Keratinocyte (primary cell): ENCODE results near the gene NRSN2. TPM values are rescaled to one million over a fixed set of nuclear protein-coding genes. Genes with fewer than 3 reads are reported as not detected.
"Not testable (repeated sequence)": the region's sequence is repeated elsewhere in the genome, so short reads cannot be mapped to it uniquely, and the experiment has no call there.

Experiments used
- DNase-seq: peaks from one replicate; pipeline ENCODE4 v3.0.0-alpha.2; 2011; ENCODE audit warnings: low read depth, missing footprints, low spot score
- FAIRE-seq: peaks from 2 replicates; lab custom pipeline; 2011; peaks lifted over from hg19 to GRCh38; lab: Jason Lieb, UNC
- H2AFZ ChIP-seq: 2 replicates; pipeline ENCODE4 v1.6.0; 2012; ENCODE audit warnings: low read length, control low read depth, inconsistent platforms; ENCODE audit not compliant: control insufficient read depth
- H3K27ac ChIP-seq: 2 replicates; pipeline ENCODE4 v1.5.1; 2011; ENCODE audit warnings: low read length; ENCODE audit not compliant: control insufficient read depth, insufficient read depth
- H3K27me3 ChIP-seq: 3 replicates; pipeline ENCODE4 v1.6.0; 2011; ENCODE audit warnings: low read length; ENCODE audit not compliant: control insufficient read depth, insufficient read depth; ENCODE audit errors: extremely low read depth
- H3K36me3 ChIP-seq, 2 experiments: 2 replicates in 1 of 2; 3 replicates in 1 of 2; pipeline ENCODE4 v1.5.1; 2011; ENCODE audit warnings: low read length in 2 of 2, mild to moderate bottlenecking in 1 of 2; ENCODE audit not compliant: control insufficient read depth in 2 of 2, insufficient read depth in 2 of 2; ENCODE audit errors: extremely low read depth in 1 of 2
- H3K4me1 ChIP-seq: 3 replicates; pipeline ENCODE4 v1.5.1; 2011; ENCODE audit warnings: low read length; ENCODE audit not compliant: control insufficient read depth, insufficient read depth; ENCODE audit errors: extremely low read depth
- H3K4me2 ChIP-seq: 3 replicates; pipeline ENCODE4 v1.6.0; 2011; ENCODE audit warnings: low read depth, low read length; ENCODE audit not compliant: control insufficient read depth, insufficient read depth; ENCODE audit errors: extremely low read depth
- H3K4me3 ChIP-seq, 3 experiments: fragments of 200-600 bp in 1 of 3; sonication (generic) in 1 of 3; 2 replicates in 2 of 3; 3 replicates in 1 of 3; pipeline ENCODE4 v1.5.1; 2011 to 2016; ENCODE audit warnings: low read length in 3 of 3, mild to moderate bottlenecking in 3 of 3, control low read depth in 2 of 3, inconsistent platforms in 1 of 3, low read depth in 1 of 3, mixed read lengths in 1 of 3, mixed run types in 1 of 3, moderate library complexity in 1 of 3; ENCODE audit not compliant: control insufficient read depth in 2 of 3, insufficient read depth in 2 of 3; ENCODE audit errors: extremely low read depth in 1 of 3
- H3K79me2 ChIP-seq: 2 replicates; pipeline ENCODE4 v1.6.0; 2012; ENCODE audit warnings: low read length; ENCODE audit not compliant: control insufficient read depth, insufficient read depth
- H3K9ac ChIP-seq: 3 replicates; pipeline ENCODE4 v1.6.0; 2011; ENCODE audit warnings: low read length; ENCODE audit not compliant: control insufficient read depth, insufficient read depth; ENCODE audit errors: extremely low read depth
- H3K9me1 ChIP-seq: 3 replicates; pipeline ENCODE4 v1.6.0; 2011; ENCODE audit warnings: low read length; ENCODE audit not compliant: control insufficient read depth, insufficient read depth; ENCODE audit errors: extremely low read depth
- H3K9me3 ChIP-seq: 2 replicates; pipeline ENCODE4 v1.5.1; 2012; ENCODE audit warnings: low read depth, low read length; ENCODE audit not compliant: control insufficient read depth
- H4K20me1 ChIP-seq: 3 replicates; pipeline ENCODE4 v1.6.0; 2011; ENCODE audit warnings: low read length; ENCODE audit not compliant: control insufficient read depth, insufficient read depth; ENCODE audit errors: extremely low read depth
- EZH2 ChIP-seq: IDR thresholded peaks from one replicate; pipeline ENCODE4 v1.6.1; 2012; ENCODE audit warnings: inconsistent platforms, mild to moderate bottlenecking, low read length, moderate library complexity
- dilution Hi-C: fragments of 300-500 bp; cut with MboI; formaldehyde crosslinking; loops from one replicate; pipeline ENCODE4 v1.7.0; 2020; ENCODE audit warnings: low sequenced_read_pairs; ENCODE audit not compliant: extremely low pct_ligation_motif_present
- polyA plus RNA-seq, 5 experiments: library from polyadenylated mRNA; depleted of rRNA in 3 of 5; stranded (reverse) in 3 of 5; stranded (forward) in 1 of 5; unstranded in 1 of 5; fragments of >200 nt; gene quantifications; 1 replicate in 1 of 5; 2 replicates in 3 of 5; 3 replicates in 1 of 5; pipeline versions ENCODE4 v1.2.1 to v1.2.3, GENCODE V29; 2011 to 2012; ENCODE audit warnings: missing spikeins in 2 of 5, low read depth in 1 of 5, low replicate concordance in 1 of 5
- TF ChIP-seq, protein P1 (sequence below), 3 experiments: IDR thresholded peaks in 1 of 3; conservative IDR thresholded peaks in 1 of 3; optimal IDR thresholded peaks in 1 of 3; 2 replicates in 2 of 3; 3 replicates in 1 of 3; pipeline versions ENCODE3 to v1.5.1; 2011; ENCODE audit warnings: low read length in 3 of 3, mild to moderate bottlenecking in 3 of 3, moderate library complexity in 2 of 3, control low read depth in 1 of 3, inconsistent platforms in 1 of 3; ENCODE audit not compliant: insufficient read depth in 2 of 3; ENCODE audit errors: extremely low read depth in 1 of 3

Gene NRSN2
- polyA plus RNA-seq, 1 donor (not counting 4 experiments of a cell fraction or from before 2014, with no cell fraction given): 10.4 TPM

DNA sequence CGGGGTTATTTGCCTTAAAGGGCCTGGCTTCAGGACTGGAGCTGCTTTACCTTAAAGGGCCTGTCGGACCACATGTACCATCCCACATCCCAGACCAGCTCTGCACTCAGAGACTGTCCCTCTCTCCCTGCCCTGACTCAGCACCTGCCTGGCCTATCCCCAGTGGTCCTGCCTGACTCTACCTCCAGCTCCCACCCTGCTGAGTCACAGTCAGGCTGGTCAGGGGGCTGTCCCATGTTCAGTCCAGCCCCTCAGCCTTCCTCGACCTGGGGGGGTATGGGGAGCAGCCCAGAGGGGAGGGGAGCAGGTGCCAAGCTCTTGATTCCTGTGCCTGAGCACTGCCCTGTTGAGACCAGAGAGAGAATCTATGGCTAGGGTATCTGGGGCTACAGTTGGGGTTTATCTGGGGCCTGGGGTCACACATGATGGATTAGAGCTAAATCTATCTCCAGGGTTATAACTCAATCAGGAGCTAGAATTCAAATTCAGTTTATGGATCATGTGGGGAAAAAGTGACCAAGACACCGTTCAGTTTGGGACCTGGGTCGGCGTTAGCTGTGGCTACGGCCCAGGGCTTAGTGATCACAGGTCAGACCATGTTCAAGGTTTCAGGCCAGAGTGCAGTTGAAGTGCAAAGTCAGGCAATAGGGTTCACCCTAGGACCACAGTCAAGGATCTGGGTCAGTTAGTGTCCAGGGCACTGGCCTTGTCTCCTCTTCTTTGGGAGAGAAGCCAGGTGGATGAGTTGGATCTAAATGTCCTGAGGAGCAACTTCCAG lies 24.3 kb downstream of the NRSN2 start:
- Histone ChIP-seq H2AFZ (no peak overlapping the region), H3K4me1 (peaks cover 36% of the 10 kb centered on the region), H3K9ac (no peak overlapping the region), H3K4me2 (no peak overlapping the region), H3K4me3 (no peak overlapping the region), H3K36me3 (no peaks in the 10 kb centered on the region), H3K27ac (peak overlapping the region; percentile 89), H3K9me3 (no peaks in the 10 kb centered on the region), H3K27me3 (no peaks in the 10 kb centered on the region), H3K9me1 (no peaks in the 10 kb centered on the region), H3K79me2 (no peaks in the 10 kb centered on the region), H4K20me1 (no peaks in the 10 kb centered on the region)
- DNase-seq (no peak), FAIRE-seq (no peak)
- dilution Hi-C loops: no loop called here
- TF ChIP-seq, protein P1, sequence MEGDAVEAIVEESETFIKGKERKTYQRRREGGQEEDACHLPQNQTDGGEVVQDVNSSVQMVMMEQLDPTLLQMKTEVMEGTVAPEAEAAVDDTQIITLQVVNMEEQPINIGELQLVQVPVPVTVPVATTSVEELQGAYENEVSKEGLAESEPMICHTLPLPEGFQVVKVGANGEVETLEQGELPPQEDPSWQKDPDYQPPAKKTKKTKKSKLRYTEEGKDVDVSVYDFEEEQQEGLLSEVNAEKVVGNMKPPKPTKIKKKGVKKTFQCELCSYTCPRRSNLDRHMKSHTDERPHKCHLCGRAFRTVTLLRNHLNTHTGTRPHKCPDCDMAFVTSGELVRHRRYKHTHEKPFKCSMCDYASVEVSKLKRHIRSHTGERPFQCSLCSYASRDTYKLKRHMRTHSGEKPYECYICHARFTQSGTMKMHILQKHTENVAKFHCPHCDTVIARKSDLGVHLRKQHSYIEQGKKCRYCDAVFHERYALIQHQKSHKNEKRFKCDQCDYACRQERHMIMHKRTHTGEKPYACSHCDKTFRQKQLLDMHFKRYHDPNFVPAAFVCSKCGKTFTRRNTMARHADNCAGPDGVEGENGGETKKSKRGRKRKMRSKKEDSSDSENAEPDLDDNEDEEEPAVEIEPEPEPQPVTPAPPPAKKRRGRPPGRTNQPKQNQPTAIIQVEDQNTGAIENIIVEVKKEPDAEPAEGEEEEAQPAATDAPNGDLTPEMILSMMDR (optimal IDR thresholded peaks at IDR 0.05 in 1 of 3, IDR thresholded peaks at IDR 0.05 in 1 of 3, conservative IDR thresholded peaks at IDR 0.05 in 1 of 3; ENCODE audit: extremely low read depth in 1 of 3, insufficient read depth in 2 of 3, low read length in 3 of 3): no peak
- no peak for TF ChIP-seq EZH2

DNA sequence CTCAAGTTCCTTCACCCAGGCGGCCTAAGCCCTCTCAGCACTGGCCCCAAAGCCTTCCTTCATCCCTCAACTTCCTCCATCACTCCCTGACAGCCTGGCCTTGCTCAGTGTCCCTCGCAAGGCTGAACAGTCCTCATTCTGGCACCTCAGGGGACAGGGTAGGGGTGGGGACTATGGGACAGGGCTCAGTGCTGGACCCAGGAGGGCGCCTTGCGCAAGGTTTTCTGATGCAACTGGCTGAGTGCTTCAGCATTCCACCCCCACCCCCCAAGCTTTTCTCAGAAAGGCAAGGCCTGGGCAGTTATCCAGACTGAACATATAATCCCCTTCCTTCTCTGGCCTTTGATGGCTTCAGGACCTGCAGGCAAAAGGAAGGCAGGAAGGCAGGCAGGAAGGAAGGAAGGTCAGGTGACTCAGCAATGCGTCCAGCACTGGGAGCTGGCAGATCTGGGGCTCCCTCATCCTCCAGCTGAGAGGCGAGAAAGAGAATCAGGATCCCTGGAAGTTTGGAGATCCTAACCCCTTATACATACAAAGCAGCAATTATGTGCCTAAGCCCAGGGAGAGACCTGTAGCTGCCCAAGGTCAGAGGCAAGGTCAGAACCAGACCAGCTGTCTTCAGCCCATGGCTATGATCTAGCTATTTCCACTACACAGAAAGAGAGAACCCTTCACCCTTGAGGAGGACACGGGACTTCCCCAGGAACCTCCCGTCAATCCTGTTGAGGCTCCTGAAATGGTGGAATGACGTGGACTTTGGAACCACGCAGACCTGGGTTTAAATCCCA lies 25.0 kb downstream of the NRSN2 start:
- no peaks in the 10 kb centered on the region for H3K9me3 ChIP-seq
- H3K9ac ChIP-seq: peak overlapping the region; percentile 31
- no peaks in the 10 kb centered on the region for H3K36me3 ChIP-seq
- peak overlapping the region; percentile 89 for H3K27ac ChIP-seq
- peak overlapping the region; percentile 3 for H3K4me2 ChIP-seq
- no peaks in the 10 kb centered on the region for H4K20me1 ChIP-seq
- no peaks in the 10 kb centered on the region for H3K27me3 ChIP-seq
- DNase-seq (peak; percentile 84), FAIRE-seq (peak; percentile 69)
- H3K4me3 ChIP-seq: no peak overlapping the region
- no peak overlapping the region for H2AFZ ChIP-seq
- TF ChIP-seq, protein P1 (optimal IDR thresholded peaks at IDR 0.05 in 1 of 3, IDR thresholded peaks at IDR 0.05 in 1 of 3, conservative IDR thresholded peaks at IDR 0.05 in 1 of 3; ENCODE audit: extremely low read depth in 1 of 3, insufficient read depth in 2 of 3, low read length in 3 of 3): no peak
- TF ChIP-seq EZH2: no peak
- H3K9me1 ChIP-seq: no peaks in the 10 kb centered on the region
- H3K79me2 ChIP-seq: no peaks in the 10 kb centered on the region
- dilution Hi-C loops: no loop called here
- peaks cover 31% of the 10 kb centered on the region for H3K4me1 ChIP-seq

DNA sequence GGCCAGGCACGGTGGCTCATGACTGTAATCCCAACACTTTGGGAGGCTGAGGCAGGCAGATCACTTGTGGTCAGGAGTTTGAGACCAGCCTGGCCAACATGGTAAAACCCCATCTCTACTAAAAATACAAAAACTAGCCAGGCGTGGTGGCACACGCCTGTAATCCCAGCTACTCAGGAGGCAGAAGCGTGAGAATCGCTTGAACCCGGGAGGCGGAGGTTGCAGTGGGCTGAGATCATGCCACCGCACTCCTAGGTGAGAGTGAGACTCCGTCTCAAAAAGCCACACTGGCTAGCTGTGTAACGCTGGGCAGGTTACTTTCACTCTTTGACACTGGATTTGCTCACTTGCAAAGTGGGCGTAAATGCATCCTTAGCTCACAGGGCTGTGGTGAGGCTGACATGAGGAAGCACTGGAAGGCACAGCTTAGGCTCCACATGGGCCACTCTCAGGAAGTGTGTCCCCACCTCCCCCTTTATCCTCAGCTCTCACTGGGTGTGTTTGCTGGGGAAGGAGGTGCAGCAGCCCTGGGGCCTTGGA lies 25.7 kb downstream of the NRSN2 start:
- H3K36me3 ChIP-seq, H3K9me3 ChIP-seq, dilution Hi-C loops, H4K20me1 ChIP-seq, FAIRE-seq, H3K79me2 ChIP-seq, H3K4me3 ChIP-seq, H3K9me1 ChIP-seq, DNase-seq, H3K27me3 ChIP-seq: not testable (repeated sequence)
- H3K4me2 ChIP-seq: peak overlapping the region; percentile 18
- H2AFZ ChIP-seq: peak overlapping the region; percentile 20
- H3K9ac ChIP-seq: peak overlapping the region; percentile 31
- H3K27ac ChIP-seq: peak overlapping the region; percentile 89
- H3K4me1 ChIP-seq: peaks cover 25% of the 10 kb centered on the region
